ENCODE results near the gene KCNIP1. TPM values are rescaled to one million over a fixed set of nuclear protein-coding genes. Genes with fewer than 3 reads are reported as not detected.

The KCNIP1 gene
- total RNA-seq, 4 donors from 2014 or later: not detected

- H3K9me3 ChIP-seq: no peaks in the 10 kb centered on the region
- no peaks in the 10 kb centered on the region for H3K36me3 ChIP-seq
- no peak for DNase-seq
- H3K4me3 ChIP-seq: no peak overlapping the region
- no peak overlapping the region for H3K27ac ChIP-seq
- no peak for TF ChIP-seq POLR2A (IDR thresholded peaks at IDR 0.05)
- TF ChIP-seq, protein P1, sequence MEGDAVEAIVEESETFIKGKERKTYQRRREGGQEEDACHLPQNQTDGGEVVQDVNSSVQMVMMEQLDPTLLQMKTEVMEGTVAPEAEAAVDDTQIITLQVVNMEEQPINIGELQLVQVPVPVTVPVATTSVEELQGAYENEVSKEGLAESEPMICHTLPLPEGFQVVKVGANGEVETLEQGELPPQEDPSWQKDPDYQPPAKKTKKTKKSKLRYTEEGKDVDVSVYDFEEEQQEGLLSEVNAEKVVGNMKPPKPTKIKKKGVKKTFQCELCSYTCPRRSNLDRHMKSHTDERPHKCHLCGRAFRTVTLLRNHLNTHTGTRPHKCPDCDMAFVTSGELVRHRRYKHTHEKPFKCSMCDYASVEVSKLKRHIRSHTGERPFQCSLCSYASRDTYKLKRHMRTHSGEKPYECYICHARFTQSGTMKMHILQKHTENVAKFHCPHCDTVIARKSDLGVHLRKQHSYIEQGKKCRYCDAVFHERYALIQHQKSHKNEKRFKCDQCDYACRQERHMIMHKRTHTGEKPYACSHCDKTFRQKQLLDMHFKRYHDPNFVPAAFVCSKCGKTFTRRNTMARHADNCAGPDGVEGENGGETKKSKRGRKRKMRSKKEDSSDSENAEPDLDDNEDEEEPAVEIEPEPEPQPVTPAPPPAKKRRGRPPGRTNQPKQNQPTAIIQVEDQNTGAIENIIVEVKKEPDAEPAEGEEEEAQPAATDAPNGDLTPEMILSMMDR (IDR thresholded peaks at IDR 0.05): no peak
- H3K27me3 ChIP-seq: no peaks in the 10 kb centered on the region
- H3K4me1 ChIP-seq: no peaks in the 10 kb centered on the region
Observed at GRCh38 chr5:170483701-170484458, 19.9 kb upstream of the KCNIP1 start.

- H3K27ac ChIP-seq: no peak overlapping the region
- no peaks in the 10 kb centered on the region for H3K9me3 ChIP-seq
- no peak overlapping the region for H3K4me3 ChIP-seq
- H3K36me3 ChIP-seq: no peaks in the 10 kb centered on the region
- no peak for DNase-seq
- TF ChIP-seq, protein P1 (IDR thresholded peaks at IDR 0.05): no peak
- TF ChIP-seq POLR2A (IDR thresholded peaks at IDR 0.05): no peak
- H3K4me1 ChIP-seq: no peaks in the 10 kb centered on the region
- H3K27me3 ChIP-seq: no peaks in the 10 kb centered on the region
Observed at GRCh38 chr5:170484459-170484831, 19.4 kb upstream of the KCNIP1 start.

- no peaks in the 10 kb centered on the region for H3K27me3 ChIP-seq
- H3K9me3 ChIP-seq: no peaks in the 10 kb centered on the region
- no peaks in the 10 kb centered on the region for H3K4me1 ChIP-seq
- no peak overlapping the region for H3K4me3 ChIP-seq
- DNase-seq: no peak
- no peaks in the 10 kb centered on the region for H3K36me3 ChIP-seq
- no peak overlapping the region for H3K27ac ChIP-seq
- TF ChIP-seq POLR2A (IDR thresholded peaks at IDR 0.05): no peak
- TF ChIP-seq, protein P1 (IDR thresholded peaks at IDR 0.05): no peak
Observed at GRCh38 chr5:170484847-170485615, 18.8 kb upstream of the KCNIP1 start.

- Histone ChIP-seq H3K36me3 (no peaks in the 10 kb centered on the region), H3K4me3 (no peak overlapping the region), H3K27ac (no peak overlapping the region), H3K9me3 (no peaks in the 10 kb centered on the region), H3K4me1 (no peaks in the 10 kb centered on the region), H3K27me3 (no peaks in the 10 kb centered on the region)
- TF ChIP-seq POLR2A (IDR thresholded peaks at IDR 0.05): no peak
- TF ChIP-seq, protein P1 (IDR thresholded peaks at IDR 0.05): no peak
- no peak for DNase-seq
Observed at GRCh38 chr5:170485616-170485911, 18.3 kb upstream of the KCNIP1 start.

DNA sequence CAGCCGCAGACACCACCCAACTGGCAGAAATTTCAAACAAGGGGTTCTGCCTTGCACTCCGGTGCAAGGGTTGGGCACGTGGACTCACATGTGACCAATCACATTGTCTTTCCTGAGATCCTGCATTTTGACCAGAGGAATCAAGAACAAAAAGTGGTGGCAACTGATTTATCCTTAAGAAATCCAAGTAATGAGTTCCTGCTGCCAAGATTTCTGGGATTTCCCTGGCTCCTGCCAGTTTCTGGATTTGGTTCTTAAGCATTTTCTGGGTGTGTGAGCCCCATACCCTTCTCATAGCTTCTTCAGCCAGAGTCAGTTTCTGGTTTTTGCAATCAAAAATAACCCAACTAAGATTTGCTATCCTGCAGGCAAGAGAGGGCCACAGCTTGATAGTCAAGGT, 17.4 kb upstream of the KCNIP1 start:
- Histone ChIP-seq H3K27ac (no peak overlapping the region), H3K4me1 (no peaks in the 10 kb centered on the region), H3K27me3 (no peaks in the 10 kb centered on the region), H3K4me3 (no peak overlapping the region), H3K36me3 (no peaks in the 10 kb centered on the region), H3K9me3 (no peaks in the 10 kb centered on the region)
- TF ChIP-seq POLR2A (IDR thresholded peaks at IDR 0.05): no peak
- TF ChIP-seq, protein P1 (IDR thresholded peaks at IDR 0.05): no peak
- DNase-seq: no peak
